Measurements from ENCODE around the gene FAM174B. TPM values are rescaled to one million over a fixed set of nuclear protein-coding genes. Genes with fewer than 3 reads are reported as not detected.

Gene FAM174B
- total RNA-seq, 4 donors from 2014 or later = 2.2 to 8.5 (median 4.4) TPM

- no peak for TF ChIP-seq CTCF (IDR thresholded peaks at IDR 0.05; ENCODE audit: low read depth)
Measured at GRCh38 chr15:92671406-92671805, 15.8 kb upstream of the FAM174B start.

- no peak for TF ChIP-seq CTCF (IDR thresholded peaks at IDR 0.05; ENCODE audit: low read depth)
Measured at GRCh38 chr15:92670621-92671020, 15.0 kb upstream of the FAM174B start.

- no peak for TF ChIP-seq CTCF (IDR thresholded peaks at IDR 0.05; ENCODE audit: low read depth)
Measured at GRCh38 chr15:92669432-92669831, 13.9 kb upstream of the FAM174B start.

GRCh38 chr15:92668620-92669019 is 13.0 kb upstream of the FAM174B start:
- no peak for TF ChIP-seq CTCF (IDR thresholded peaks at IDR 0.05; ENCODE audit: low read depth)

GRCh38 chr15:92667970-92668485 is 12.5 kb upstream of the FAM174B start:
- no peak for TF ChIP-seq CTCF (IDR thresholded peaks at IDR 0.05; ENCODE audit: low read depth)

GRCh38 chr15:92667287-92667904 is 11.8 kb upstream of the FAM174B start:
- no peak for TF ChIP-seq CTCF (IDR thresholded peaks at IDR 0.05; ENCODE audit: low read depth)

GRCh38 chr15:92666780-92667179 is 11.2 kb upstream of the FAM174B start:
- TF ChIP-seq CTCF (IDR thresholded peaks at IDR 0.05; ENCODE audit: low read depth) = no peak

Data from subcutaneous adipose tissue (tissue), 4 donors.